ENCODE results near the gene FHIP2A.

Gene FHIP2A

DNA sequence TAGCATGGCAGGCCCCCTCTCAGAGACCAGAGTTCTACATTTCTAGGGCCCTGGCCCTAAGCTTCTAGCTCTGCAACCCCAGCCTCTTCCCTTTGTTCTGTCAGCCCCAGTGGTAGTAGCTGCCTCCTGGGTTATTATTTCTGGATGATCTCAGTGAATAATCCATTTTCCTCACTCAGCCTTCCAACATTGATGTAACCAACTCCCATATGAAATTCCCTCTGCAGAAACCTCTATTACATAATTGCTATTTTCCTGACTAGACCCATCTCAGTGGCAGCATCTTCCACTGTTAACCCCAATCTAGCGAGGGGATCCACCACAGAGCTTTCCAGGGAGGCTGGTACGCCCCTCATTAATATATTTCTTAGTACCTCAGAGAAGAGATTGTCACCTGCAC is 49.8 kb downstream of the FHIP2A start:
- Histone ChIP-seq H3K27me3 (replicated peaks; ENCODE audit: control insufficient read depth, insufficient read depth, low read length) (no peaks in the 10 kb centered on the region), H3K4me3 (replicated peaks; ENCODE audit: low read depth, low read length) (no peak overlapping the region), H3K36me3 (ENCODE audit: control insufficient read depth, insufficient read depth, low read length) (no peaks in the 10 kb centered on the region)
- TF ChIP-seq, protein P1, sequence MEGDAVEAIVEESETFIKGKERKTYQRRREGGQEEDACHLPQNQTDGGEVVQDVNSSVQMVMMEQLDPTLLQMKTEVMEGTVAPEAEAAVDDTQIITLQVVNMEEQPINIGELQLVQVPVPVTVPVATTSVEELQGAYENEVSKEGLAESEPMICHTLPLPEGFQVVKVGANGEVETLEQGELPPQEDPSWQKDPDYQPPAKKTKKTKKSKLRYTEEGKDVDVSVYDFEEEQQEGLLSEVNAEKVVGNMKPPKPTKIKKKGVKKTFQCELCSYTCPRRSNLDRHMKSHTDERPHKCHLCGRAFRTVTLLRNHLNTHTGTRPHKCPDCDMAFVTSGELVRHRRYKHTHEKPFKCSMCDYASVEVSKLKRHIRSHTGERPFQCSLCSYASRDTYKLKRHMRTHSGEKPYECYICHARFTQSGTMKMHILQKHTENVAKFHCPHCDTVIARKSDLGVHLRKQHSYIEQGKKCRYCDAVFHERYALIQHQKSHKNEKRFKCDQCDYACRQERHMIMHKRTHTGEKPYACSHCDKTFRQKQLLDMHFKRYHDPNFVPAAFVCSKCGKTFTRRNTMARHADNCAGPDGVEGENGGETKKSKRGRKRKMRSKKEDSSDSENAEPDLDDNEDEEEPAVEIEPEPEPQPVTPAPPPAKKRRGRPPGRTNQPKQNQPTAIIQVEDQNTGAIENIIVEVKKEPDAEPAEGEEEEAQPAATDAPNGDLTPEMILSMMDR (IDR thresholded peaks at IDR 0.05; ENCODE audit: insufficient read depth, low read length, poor library complexity, severe bottlenecking): no peak
- DNase-seq (ENCODE audit: extremely low read depth, insufficient read length): no peak

Data from GM06990 (cell line).